SK-N-SH (cell line): ENCODE measurements around the gene STX19. TPM values are rescaled to one million over a fixed set of nuclear protein-coding genes. Genes with fewer than 3 reads are reported as not detected.
"Not testable (repeated sequence)": the region's sequence is repeated elsewhere in the genome, so short reads cannot be mapped to it uniquely, and the experiment has no call there.

Experiments used
- CTCF ChIA-PET: fragments of 300-600, 350-600 bp; formaldehyde crosslinking; extraction: SDS; loops from one replicate; lab custom pipeline; 2021; lab: Yijun Ruan, JAX
- POLR2A ChIA-PET: fragments of 350-600 bp; sonication (Branson Sonifier 250); formaldehyde crosslinking; extraction: SDS; loops from one replicate; lab custom pipeline; 2020; ENCODE audit warnings: antibody characterized with exemption, inconsistent platforms; lab: Yijun Ruan, JAX
- DNase-seq: peaks from one replicate; pipeline ENCODE4 v3.0.0; 2012
- H2AFZ ChIP-seq: fragments of 200-600 bp; sonication (generic); 2 replicates; pipeline ENCODE4 v1.8.1; 2016; ENCODE audit warnings: antibody characterized with exemption, mild to moderate bottlenecking, low read depth
- H3F3A ChIP-seq: fragments of 200-600 bp; sonication (generic); replicated peaks from 2 replicates; pipeline ENCODE3; 2016; ENCODE audit warnings: antibody characterized with exemption, mild to moderate bottlenecking; ENCODE audit not compliant: insufficient read depth
- H3K27ac ChIP-seq, 2 experiments: fragments of 200-500 bp in 1 of 2; fragments of 200-600 bp in 1 of 2; sonication (Bioruptor generic) in 1 of 2; sonication (generic), shearing (Covaris generic) in 1 of 2; 2 replicates each; pipeline versions ENCODE4 v1.5.1 to v1.6.1; 2014 to 2016; ENCODE audit warnings: low read depth in 2 of 2, inconsistent platforms in 1 of 2, low read length in 1 of 2, mild to moderate bottlenecking in 1 of 2, mixed read lengths in 1 of 2
- H3K27me3 ChIP-seq: fragments of 200-600 bp; sonication (generic), shearing (Covaris generic); 2 replicates; pipeline ENCODE4 v1.6.1; 2016; ENCODE audit warnings: mixed run types; ENCODE audit not compliant: insufficient read depth
- H3K36me3 ChIP-seq, 2 experiments: fragments of 200-500 bp in 1 of 2; fragments of 200-600 bp in 1 of 2; sonication (Bioruptor generic) in 1 of 2; sonication (generic) in 1 of 2; replicated peaks in 1 of 2; 2 replicates each; pipeline versions ENCODE3 to v1.5.1; 2014 to 2016; ENCODE audit warnings: low read length in 1 of 2, mild to moderate bottlenecking in 1 of 2; ENCODE audit not compliant: insufficient read depth in 2 of 2, control insufficient read depth in 1 of 2
- H3K4me1 ChIP-seq, 2 experiments: fragments of 200-500 bp in 1 of 2; fragments of 200-600 bp in 1 of 2; sonication (Bioruptor generic) in 1 of 2; sonication (generic), shearing (Covaris generic) in 1 of 2; 2 replicates each; pipeline versions ENCODE4 v1.5.1 to v1.6.1; 2014 to 2016; ENCODE audit warnings: low read depth in 1 of 2, low read length in 1 of 2, mixed run types in 1 of 2; ENCODE audit not compliant: insufficient read depth in 2 of 2, control insufficient read depth in 1 of 2
- H3K4me2 ChIP-seq: fragments of 200-600 bp; sonication (generic), shearing (Covaris generic); 2 replicates; pipeline ENCODE4 v1.6.1; 2017; ENCODE audit warnings: mixed run types
- H3K4me3 ChIP-seq, 2 experiments: fragments of 200-500 bp in 1 of 2; fragments of 200-600 bp in 1 of 2; sonication (Bioruptor generic) in 1 of 2; sonication (generic), shearing (Covaris generic) in 1 of 2; 2 replicates each; pipeline versions ENCODE4 v1.5.1 to v1.8.1; 2014 to 2016; ENCODE audit warnings: low read depth in 2 of 2, inconsistent platforms in 1 of 2, low read length in 1 of 2, mild to moderate bottlenecking in 1 of 2, mixed read lengths in 1 of 2, moderate library complexity in 1 of 2
- H3K79me2 ChIP-seq: fragments of 200-600 bp; sonication (generic); 2 replicates; pipeline ENCODE4 v1.8.1; 2017; ENCODE audit warnings: mild to moderate bottlenecking; ENCODE audit not compliant: insufficient read depth
- H3K9ac ChIP-seq: fragments of 200-600 bp; sonication (generic); 2 replicates; pipeline ENCODE4 v1.6.1; 2017; ENCODE audit warnings: mixed run types
- H3K9me2 ChIP-seq: fragments of 200-600 bp; sonication (generic); 2 replicates; pipeline ENCODE4 v1.6.1; 2017; ENCODE audit warnings: mixed run types
- H3K9me3 ChIP-seq: fragments of 200-600 bp; sonication (generic); 2 replicates; pipeline ENCODE4 v1.6.1; 2017; ENCODE audit warnings: mixed run types, mild to moderate bottlenecking, moderate library complexity
- H4K20me1 ChIP-seq: fragments of 200-600 bp; sonication (generic); 2 replicates; pipeline ENCODE4 v1.6.1; 2017; ENCODE audit warnings: mild to moderate bottlenecking, mixed run types; ENCODE audit not compliant: insufficient read depth
- ELF1 ChIP-seq: IDR thresholded peaks from 2 replicates; pipeline ENCODE4 v1.4.0; 2012
- FOXM1 ChIP-seq: IDR thresholded peaks from 2 replicates; pipeline ENCODE4 v1.4.0; 2012; ENCODE audit warnings: low read depth, mild to moderate bottlenecking
- GATA2 ChIP-seq: sonication (generic); formaldehyde crosslinking; IDR thresholded peaks from 2 replicates; pipeline ENCODE4 v1.5.0; 2020; ENCODE audit warnings: mild to moderate bottlenecking, missing genetic modification reagents
- MXI1 ChIP-seq: IDR thresholded peaks from 2 replicates; pipeline ENCODE4 v1.6.1; 2012; ENCODE audit warnings: mild to moderate bottlenecking, low read depth, low read length, improper control_type of control experiment
- NRF1 ChIP-seq: IDR thresholded peaks from 2 replicates; pipeline ENCODE4 v1.6.1; 2012; ENCODE audit warnings: low read depth, mild to moderate bottlenecking, low read length
- RAD21 ChIP-seq: IDR thresholded peaks from 2 replicates; pipeline ENCODE4 v1.6.1; 2012; ENCODE audit warnings: mild to moderate bottlenecking, low read length
- RFX5 ChIP-seq: IDR thresholded peaks from 2 replicates; pipeline ENCODE4 v1.6.1; 2012; ENCODE audit warnings: mild to moderate bottlenecking, improper control_type of control experiment, low read length
- RXRA ChIP-seq: IDR thresholded peaks from 2 replicates; pipeline ENCODE4 v1.4.0; 2012; ENCODE audit warnings: low read depth, mild to moderate bottlenecking, borderline replicate concordance
- SMC3 ChIP-seq: IDR thresholded peaks from 2 replicates; pipeline ENCODE4 v1.6.1; 2012; ENCODE audit warnings: low read depth, low read length, improper control_type of control experiment
- TCF12 ChIP-seq: IDR thresholded peaks from 2 replicates; pipeline ENCODE4 v1.4.0; 2012
- TEAD4 ChIP-seq: IDR thresholded peaks from 2 replicates; pipeline ENCODE4 v1.4.0; 2012; ENCODE audit warnings: mild to moderate bottlenecking, borderline replicate concordance; ENCODE audit not compliant: insufficient read depth
- YY1 ChIP-seq: IDR thresholded peaks from 2 replicates; pipeline ENCODE4 v1.4.0; 2012; ENCODE audit warnings: low read depth, mild to moderate bottlenecking
- WGBS: methylation state at CpG from one replicate; pipeline ENCODE4 v1.1.6; 2017; ENCODE audit warnings: low lambda C conversion rate; 5-methylcytosine and 5-hydroxymethylcytosine counted together
- polyA plus RNA-seq, 3 experiments: library from polyadenylated mRNA; depleted of rRNA; stranded (reverse); fragments of >200 nt; gene quantifications; 2 replicates each; pipeline ENCODE4 v1.2.3, GENCODE V29; 2012
- TF ChIP-seq, protein P1 (sequence below): fragments of 150-350 bp; IDR thresholded peaks from 2 replicates; pipeline ENCODE4 v1.6.1; 2016; ENCODE audit warnings: mild to moderate bottlenecking, low read depth, low read length
- TF ChIP-seq, protein P2 (sequence below): IDR thresholded peaks from 2 replicates; pipeline ENCODE4 v1.4.0; 2012; ENCODE audit warnings: low read depth
- TF ChIP-seq, protein P3 (sequence below): fragments of 150-350 bp; IDR thresholded peaks from 2 replicates; pipeline ENCODE4 v1.6.1; 2017; ENCODE audit warnings: antibody characterized with exemption, low read length, low read depth, borderline replicate concordance
- TF ChIP-seq, protein P4 (sequence below): fragments of 200-600 bp; sonication (generic); IDR thresholded peaks from 2 replicates; pipeline ENCODE4 v1.6.1; 2017; ENCODE audit warnings: antibody characterized with exemption, mild to moderate bottlenecking, moderate library complexity
- TF ChIP-seq, protein P5 (sequence below): IDR thresholded peaks from 2 replicates; pipeline ENCODE4 v1.4.0; 2012; ENCODE audit warnings: low read depth, borderline replicate concordance

STX19 gene
- polyA plus RNA-seq, 1 of the 3 experiments (the other 2 are of a cell fraction): not detected

DNA sequence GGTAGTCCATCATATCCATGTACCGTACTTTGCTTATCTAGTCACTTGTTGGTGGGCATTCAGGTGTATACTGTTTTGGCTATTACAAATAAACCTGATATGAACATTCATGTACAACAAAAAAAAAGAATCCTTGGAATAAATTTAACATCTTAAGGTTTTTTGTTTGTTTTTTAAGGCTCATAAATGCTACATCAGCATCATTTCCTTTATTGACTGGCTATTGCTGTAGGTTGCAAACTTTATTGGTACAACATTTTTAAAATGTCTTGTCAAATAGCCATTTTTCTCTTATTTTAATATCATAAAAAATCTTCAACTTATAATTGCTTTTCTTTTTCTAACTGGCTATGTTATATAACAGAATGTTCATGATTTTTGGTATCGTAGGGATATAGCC lies 18.1 kb upstream of the STX19 start (continued):
- TF ChIP-seq, protein P1, sequence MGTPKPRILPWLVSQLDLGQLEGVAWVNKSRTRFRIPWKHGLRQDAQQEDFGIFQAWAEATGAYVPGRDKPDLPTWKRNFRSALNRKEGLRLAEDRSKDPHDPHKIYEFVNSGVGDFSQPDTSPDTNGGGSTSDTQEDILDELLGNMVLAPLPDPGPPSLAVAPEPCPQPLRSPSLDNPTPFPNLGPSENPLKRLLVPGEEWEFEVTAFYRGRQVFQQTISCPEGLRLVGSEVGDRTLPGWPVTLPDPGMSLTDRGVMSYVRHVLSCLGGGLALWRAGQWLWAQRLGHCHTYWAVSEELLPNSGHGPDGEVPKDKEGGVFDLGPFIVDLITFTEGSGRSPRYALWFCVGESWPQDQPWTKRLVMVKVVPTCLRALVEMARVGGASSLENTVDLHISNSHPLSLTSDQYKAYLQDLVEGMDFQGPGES: no peak
- TF ChIP-seq YY1: no peak
- TF ChIP-seq RXRA: no peak
- no peak for TF ChIP-seq FOXM1
- TF ChIP-seq, all 33 proteins: peak for 0

DNA sequence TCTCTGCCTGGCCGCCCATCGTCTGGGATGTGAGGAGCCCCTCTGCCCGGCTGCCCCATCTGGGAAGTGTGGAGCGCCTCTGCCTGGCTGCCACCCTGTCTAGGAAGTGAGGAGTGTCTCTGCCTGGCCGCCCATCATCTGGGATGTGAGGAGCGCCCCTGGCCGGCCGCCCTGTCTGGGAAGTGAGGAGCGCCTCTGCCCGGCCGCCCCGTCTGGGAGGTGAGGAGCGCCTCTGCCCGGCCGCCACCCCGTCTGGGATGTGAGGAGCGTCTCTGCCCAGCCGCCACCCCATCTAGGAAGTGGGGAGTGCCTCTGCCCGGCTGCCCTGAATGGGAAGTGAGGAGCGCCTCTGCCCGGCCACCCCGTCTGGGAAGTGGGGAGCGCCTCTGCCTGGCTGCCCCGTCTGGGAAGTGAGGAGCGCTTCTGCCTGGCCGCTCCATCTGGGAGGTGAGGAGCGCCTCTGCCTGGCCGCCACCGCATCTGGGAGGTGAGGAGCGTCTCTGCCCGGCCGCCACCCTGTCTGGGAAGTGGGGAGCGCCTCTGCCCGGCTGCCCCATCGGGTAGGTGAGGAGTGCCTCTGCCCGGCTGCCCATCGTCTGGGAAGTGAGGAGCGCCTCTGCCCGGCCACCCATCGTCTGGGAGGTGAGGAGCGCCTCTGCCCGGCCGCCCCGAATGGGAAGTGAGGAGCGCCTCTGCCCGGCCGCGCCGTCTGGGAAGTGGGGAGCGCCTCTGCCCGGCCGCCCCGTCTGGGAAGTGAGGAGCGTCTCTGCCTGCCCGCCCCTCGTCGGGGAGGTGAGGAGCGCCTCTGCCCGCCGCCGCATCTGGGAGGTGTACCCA lies 15.9 kb upstream of the STX19 start:
- WGBS: 96% methylated on average over 29 of the region's 61 CpGs
- H3K9me3 ChIP-seq, H3K4me1 ChIP-seq, H3K27ac ChIP-seq, H3K9me2 ChIP-seq, H3K4me3 ChIP-seq, POLR2A ChIA-PET, H3K4me2 ChIP-seq, H2AFZ ChIP-seq, H3K79me2 ChIP-seq, H3K9ac ChIP-seq, H4K20me1 ChIP-seq, CTCF ChIA-PET, H3K27me3 ChIP-seq, DNase-seq: not testable (repeated sequence)
- H3F3A ChIP-seq: peaks cover 15% of the 10 kb centered on the region
- peaks cover 12 to 14% of the 10 kb centered on the region in 2 experiments for H3K36me3 ChIP-seq

DNA sequence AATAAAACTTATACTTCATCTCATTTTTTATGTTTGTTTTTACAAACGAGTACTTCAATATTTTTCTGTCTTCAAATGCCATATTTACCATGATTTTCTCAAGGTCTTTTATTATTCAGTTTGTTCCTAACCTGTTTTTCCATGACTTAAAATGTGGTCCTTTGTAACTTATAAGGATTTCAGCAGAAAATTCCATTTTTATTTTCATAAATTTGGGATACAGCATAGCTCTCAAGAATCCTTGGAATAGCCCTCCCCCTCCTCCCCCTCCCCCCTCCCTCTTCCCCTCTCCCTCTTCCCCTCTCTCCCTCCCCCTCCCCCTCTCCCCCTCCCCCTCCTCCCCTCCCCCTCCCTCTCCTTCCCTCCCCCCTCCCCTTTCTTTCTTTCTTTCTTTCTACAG lies 14.9 kb upstream of the STX19 start:
- ChIA-PET POLR2A (no interaction called here), CTCF (no interaction called here)
- Histone ChIP-seq H3K4me3 (no peak overlapping the region), H3K9me2 (no peaks in the 10 kb centered on the region), H3K27me3 (no peaks in the 10 kb centered on the region), H2AFZ (no peak overlapping the region), H3K9me3 (no peaks in the 10 kb centered on the region), H4K20me1 (no peaks in the 10 kb centered on the region), H3K4me1 (no peaks in the 10 kb centered on the region), H3K27ac (no peak overlapping the region), H3K9ac (no peak overlapping the region), H3K4me2 (no peak overlapping the region), H3K36me3 (peaks cover 11 to 12% of the 10 kb centered on the region in 2 experiments), H3F3A (peaks cover 14% of the 10 kb centered on the region), H3K79me2 (no peaks in the 10 kb centered on the region; the same call in 1 of the 2 replicates)
- 91% methylated on average over 1 of the region's 1 CpG for WGBS
- DNase-seq: no peak
- no peak for TF ChIP-seq ELF1
- TF ChIP-seq, protein P2, sequence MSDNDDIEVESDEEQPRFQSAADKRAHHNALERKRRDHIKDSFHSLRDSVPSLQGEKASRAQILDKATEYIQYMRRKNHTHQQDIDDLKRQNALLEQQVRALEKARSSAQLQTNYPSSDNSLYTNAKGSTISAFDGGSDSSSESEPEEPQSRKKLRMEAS: no peak
- TF ChIP-seq FOXM1: no peak
- TF ChIP-seq TEAD4: no peak
- TF ChIP-seq, protein P3, sequence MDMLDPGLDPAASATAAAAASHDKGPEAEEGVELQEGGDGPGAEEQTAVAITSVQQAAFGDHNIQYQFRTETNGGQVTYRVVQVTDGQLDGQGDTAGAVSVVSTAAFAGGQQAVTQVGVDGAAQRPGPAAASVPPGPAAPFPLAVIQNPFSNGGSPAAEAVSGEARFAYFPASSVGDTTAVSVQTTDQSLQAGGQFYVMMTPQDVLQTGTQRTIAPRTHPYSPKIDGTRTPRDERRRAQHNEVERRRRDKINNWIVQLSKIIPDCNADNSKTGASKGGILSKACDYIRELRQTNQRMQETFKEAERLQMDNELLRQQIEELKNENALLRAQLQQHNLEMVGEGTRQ: no peak
- TF ChIP-seq RFX5: no peak
- TF ChIP-seq, protein P1: no peak
- TF ChIP-seq RAD21: no peak
- TF ChIP-seq NRF1: no peak
- TF ChIP-seq SMC3: no peak
- TF ChIP-seq, protein P4, sequence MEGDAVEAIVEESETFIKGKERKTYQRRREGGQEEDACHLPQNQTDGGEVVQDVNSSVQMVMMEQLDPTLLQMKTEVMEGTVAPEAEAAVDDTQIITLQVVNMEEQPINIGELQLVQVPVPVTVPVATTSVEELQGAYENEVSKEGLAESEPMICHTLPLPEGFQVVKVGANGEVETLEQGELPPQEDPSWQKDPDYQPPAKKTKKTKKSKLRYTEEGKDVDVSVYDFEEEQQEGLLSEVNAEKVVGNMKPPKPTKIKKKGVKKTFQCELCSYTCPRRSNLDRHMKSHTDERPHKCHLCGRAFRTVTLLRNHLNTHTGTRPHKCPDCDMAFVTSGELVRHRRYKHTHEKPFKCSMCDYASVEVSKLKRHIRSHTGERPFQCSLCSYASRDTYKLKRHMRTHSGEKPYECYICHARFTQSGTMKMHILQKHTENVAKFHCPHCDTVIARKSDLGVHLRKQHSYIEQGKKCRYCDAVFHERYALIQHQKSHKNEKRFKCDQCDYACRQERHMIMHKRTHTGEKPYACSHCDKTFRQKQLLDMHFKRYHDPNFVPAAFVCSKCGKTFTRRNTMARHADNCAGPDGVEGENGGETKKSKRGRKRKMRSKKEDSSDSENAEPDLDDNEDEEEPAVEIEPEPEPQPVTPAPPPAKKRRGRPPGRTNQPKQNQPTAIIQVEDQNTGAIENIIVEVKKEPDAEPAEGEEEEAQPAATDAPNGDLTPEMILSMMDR: no peak
- TF ChIP-seq GATA2 (CRISPR knock-in tag): no peak
- TF ChIP-seq, protein P5, sequence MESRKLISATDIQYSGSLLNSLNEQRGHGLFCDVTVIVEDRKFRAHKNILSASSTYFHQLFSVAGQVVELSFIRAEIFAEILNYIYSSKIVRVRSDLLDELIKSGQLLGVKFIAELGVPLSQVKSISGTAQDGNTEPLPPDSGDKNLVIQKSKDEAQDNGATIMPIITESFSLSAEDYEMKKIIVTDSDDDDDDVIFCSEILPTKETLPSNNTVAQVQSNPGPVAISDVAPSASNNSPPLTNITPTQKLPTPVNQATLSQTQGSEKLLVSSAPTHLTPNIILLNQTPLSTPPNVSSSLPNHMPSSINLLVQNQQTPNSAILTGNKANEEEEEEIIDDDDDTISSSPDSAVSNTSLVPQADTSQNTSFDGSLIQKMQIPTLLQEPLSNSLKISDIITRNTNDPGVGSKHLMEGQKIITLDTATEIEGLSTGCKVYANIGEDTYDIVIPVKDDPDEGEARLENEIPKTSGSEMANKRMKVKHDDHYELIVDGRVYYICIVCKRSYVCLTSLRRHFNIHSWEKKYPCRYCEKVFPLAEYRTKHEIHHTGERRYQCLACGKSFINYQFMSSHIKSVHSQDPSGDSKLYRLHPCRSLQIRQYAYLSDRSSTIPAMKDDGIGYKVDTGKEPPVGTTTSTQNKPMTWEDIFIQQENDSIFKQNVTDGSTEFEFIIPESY: no peak
- no peak for TF ChIP-seq MXI1
- no peak for TF ChIP-seq TCF12
